GM21390 (cell line): Measurements from ENCODE around the gene GEMIN7.
A peak's percentile ranks its signal among the peaks of the same experiment; 100 is the strongest.

Experiments
- ATAC-seq: cut with Tn5 transposase; IDR thresholded peaks from one replicate; pipeline ENCODE4 v1.9.1; 2021; ENCODE audit not compliant: unreplicated experiment

Gene GEMIN7

DNA sequence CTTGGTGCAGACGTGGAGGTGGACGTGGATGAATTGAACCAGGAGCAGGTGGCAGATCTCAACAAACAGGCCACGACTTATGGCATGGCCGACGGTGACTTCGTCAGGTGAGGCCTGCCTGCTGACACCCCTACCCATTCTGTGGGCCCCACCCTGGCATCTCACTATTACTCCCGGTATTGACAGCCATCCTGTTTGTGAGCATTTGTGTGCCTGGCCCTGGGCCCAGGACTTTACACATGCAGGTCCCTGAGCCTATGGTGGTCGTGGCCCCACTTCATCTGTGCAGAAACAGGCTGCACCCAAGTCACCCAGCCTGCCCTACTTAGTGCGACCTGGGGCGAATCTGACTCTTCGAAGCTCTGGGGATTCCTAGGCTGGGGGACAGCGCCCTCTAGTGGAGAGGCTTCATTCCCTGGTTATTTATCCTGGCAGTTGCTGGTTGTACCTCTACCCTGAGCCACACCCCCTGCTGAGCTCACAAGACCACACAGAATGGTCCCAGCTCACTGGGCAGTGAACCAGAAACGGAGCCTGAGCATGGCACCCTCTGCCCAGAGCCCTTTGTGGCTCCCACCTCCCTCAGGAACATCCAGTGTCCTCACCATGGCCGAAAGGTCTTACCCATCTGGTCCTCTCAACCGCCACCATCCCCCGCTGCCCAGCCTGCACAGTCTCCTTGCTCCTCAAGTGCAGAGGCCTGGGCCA is 19.6 kb upstream of the GEMIN7 start:
- no peak for ATAC-seq

DNA sequence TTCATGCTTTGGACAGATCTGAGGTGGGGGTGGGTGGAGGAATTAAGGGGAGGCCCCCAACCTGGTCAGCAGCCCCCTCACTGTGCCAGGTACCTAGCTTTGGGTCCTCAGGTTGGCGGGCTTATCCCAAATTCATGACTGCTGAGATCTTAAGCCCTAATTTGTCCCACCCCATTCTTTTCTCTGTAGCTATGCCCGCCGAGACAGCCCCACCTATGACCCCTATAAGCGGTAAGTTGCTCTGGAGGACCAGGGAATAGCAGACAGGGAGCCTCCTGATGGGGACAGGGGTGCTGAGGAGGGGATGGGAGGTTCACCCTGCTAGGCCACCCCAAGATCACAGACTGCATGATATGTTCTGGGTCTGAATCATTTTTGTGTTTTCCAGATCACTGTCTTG is 17.1 kb upstream of the GEMIN7 start:
- no peak for ATAC-seq

DNA sequence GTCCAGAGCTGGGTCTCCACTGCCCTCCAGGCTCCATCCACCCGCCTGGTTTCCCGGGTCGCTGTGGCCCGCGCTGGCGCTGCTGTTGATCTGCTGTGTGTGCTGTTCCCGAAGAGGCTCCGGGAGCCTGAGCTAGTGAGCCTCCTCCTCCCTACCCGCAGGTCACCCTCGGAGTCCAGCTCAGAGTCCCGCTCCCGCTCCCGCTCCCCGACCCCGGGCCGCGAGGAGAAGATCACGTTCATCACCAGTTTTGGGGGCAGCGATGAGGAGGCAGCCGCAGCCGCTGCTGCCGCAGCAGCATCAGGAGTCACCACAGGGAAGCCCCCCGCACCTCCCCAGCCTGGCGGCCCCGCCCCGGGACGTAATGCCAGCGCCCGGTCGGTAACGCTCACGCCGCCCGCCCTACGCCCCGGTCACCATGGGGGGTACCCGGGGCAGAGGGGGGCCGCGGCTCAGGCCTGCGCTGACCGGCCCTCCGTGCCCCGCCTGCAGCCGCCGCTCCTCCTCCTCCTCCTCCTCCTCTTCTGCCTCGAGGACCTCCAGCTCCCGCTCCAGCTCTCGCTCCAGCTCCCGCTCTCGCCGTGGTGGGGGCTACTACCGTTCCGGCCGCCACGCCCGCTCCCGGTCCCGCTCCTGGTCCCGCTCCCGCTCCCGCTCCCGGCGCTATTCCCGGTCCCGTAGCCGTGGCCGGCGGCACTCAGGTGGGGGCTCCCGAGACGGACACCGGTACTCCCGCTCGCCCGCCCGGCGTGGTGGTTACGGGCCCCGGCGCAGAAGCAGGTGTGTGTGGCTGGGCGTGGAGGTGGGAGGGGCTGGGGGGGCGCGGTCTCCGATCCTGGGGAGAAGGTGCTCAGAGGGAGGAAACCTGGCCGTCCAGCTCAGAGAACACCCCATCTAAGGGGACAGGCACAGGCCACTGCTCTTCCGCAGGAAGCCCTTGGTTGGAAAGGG is 14.9 kb upstream of the GEMIN7 start:
- no peak for ATAC-seq

DNA sequence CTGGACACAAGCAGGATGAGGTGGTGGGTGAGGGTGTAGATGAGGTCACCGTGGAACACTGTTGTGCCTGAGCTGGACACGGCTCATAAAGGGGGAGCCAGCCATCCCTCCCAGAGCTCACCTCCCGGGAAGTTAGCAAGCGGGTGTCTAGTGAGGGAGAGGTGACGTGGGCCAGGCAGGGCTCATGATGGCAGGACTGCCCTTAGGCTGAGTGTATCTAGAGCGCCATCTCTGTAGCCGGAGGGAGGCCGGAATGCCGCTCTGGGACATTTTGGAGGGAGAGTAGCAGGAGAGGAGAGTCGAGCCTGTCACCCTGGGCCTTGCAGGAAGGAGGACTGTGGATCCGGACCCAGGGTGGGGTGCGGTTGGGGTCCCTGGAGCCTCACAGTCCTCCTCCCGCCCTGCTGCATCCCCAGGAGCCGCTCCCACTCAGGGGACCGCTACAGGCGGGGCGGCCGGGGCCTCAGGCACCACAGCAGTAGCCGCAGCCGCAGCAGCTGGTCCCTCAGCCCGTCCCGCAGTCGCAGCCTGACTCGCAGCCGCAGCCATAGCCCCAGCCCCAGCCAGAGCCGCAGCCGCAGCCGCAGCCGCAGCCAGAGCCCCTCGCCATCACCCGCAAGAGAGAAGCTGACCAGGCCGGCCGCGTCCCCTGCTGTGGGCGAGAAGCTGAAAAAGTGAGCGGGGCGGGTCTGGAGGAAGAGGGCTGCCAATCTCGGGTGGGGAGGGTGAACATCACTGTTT is 12.0 kb upstream of the GEMIN7 start:
- ATAC-seq, result no peak

DNA sequence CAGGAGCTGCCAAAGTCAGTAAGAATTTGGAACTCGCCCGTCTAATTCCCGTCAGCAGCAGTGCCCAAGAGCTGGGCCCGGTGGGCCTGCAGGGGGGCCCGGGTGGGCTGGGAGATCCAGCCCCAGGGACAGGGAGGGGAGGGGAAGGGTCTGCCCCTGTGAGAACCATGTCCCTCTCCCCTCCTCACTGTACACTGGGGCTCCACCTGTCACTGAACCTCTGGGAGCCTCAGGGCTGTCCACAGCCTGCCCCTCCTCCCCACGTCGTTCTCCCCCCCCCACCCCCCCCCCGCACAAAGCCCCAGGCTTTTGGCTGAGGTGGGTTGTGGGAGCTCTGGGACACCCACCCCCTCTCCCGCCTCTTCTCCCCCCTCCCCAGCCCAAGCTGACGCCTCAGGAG is 11.0 kb upstream of the GEMIN7 start:
- no peak for ATAC-seq

DNA sequence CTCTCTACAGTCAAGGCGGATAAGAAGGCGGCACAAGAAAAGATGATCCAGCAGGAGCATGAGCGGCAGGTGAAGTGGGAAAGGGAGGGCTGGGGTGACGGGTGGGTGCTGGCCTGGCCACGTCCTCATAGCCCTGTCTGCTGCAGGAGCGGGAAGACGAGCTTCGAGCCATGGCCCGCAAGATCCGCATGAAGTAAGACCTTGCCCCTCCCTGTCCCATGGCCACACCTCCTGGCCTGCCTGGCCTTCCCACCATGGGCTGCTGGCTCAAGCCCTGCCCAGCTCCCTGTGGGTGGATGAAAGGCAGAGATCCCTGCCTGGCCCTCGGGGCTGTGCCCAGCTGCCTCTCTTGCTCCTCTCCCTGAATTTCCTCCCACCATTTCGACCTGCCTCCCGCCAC is 10.0 kb upstream of the GEMIN7 start:
- ATAC-seq, result no peak

DNA sequence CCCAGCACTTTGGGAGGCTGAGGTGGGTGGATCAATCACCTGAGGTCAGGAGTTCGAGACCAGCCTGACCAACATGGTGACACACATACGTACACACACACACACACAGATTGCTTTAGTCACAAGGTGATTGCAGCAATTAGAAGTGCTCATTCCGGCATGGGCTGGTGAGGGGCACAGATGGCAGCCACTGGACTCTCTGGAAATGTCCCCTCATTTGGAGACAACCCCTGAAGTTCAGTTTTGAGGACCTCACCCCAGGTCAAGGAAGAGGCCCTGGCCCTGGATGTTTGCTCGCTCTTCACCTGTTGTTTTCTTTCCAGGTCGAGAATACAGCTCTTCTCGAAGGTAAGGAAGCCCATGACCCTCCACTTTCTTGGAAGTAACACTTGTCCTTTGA is 8.8 kb upstream of the GEMIN7 start:
- ATAC-seq, result no peak

DNA sequence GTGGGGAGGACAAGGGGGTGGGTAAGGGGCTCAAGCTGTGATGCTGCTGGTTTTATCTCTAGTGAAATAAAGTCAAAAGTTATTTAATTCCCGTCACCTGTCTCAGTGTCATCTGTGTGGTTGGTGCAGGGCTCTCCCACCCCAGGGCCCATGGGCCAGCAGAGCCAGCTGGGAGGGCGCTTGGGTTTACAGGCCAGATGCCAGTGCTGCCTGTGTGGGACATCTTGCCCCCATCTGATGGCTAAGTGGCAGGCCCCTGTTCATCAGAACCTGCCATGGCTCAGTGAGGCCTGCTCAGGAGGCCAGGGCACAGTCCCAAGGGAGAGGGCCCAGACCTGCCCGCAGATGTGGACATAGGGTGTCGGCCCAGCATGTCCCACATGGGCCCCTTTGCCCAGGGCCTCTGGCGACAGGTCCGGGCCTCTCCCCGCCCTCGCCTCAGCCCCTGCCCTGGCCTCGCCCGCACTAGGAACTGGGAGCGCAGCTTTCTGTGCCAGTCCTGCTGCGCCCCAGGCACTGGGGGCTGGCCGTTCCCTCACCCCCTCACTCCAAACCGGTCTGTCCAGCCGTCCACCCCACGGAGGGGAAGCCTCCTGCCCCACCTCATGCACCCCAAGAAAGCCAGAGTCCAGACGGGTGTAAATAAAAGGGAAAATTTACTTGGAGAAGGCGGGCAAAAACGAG is 8.1 kb upstream of the GEMIN7 start:
- no peak for ATAC-seq

DNA sequence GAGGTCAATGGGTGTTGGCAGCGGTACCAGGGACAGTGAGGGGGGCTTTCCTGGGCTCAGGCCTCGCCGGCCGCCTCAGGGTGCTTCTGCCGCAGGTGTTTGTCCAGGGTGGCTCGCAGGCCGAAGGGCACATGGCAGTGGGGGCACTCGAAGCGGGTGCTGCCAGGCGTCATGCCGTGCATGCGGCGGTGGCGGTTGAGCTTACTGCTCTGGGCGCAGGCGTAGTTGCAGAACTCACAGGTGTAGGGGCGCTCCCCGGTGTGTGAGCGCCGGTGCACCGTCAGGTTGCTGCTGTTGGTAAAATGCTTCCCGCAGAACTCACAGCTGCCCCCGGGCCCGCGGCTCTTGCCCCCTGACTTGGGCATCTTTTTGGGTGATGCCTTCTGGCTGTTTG is 7.5 kb upstream of the GEMIN7 start:
- no peak for ATAC-seq

DNA sequence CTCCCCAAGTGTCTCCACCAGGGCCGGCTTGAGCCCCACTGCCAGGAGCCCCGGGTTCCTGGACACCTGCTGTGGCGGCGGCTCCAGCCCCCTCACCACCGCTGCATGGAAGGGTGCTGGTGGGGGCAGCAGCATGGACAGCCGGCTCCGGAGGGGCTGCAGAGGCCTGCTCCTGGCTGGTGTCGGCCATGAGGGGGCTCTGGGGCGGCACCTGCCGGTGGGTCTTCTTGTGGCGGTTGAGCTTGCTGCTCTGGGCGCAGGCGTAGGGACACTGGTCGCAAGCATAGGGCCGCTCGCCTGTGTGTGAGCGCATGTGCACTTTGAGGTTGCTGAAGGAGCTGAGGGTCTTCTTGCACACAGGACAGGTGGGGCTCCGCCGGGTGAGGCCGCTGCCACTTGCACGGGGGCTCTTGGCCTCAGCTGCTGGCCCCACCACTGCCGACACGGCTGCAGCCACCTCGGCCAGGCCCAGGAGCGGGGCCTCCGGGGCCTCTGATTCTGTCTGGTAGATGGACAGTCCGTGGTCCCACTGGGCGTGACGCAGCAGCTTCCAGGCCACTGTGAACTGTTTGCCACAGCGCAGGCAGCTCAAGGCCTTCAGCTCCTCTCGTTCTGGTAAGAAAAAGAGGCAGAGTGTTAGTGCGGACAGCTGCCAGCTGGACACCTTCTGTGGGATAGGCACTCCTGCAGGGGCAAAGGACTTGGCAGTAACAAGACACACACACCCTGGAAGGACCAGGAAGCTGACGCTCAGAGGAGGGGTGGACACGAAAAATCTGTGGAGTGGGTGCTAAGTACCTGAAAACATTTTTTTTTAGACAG is 6.9 kb upstream of the GEMIN7 start:
- no peak for ATAC-seq

DNA sequence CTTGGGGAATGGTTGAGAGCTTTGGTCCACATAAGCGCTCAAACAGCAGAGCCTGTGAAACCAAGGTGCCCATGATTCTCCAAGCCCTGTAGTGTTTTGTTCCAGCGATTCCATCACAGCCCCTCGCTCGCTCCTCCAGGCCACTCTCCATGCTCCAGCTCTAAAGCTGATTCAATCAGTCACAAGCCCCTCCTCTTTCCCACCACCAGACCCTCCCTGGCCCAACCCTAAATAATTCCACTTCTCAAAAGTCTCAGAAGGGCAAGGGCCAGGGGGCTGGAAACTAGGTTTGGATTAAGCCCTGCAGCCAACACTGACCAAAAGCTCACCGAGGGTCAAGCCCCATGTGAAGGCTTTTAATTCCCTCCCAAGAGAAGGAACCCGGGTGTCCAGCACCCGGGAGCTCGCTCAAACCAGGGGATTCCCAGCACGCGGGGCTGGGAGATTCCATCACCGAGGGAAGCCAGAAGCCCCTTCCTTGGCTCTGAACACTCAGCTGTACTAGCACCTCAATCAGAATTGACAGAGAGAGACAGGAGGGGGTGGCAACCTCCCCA is 4.2 kb upstream of the GEMIN7 start:
- ATAC-seq, result no peak

DNA sequence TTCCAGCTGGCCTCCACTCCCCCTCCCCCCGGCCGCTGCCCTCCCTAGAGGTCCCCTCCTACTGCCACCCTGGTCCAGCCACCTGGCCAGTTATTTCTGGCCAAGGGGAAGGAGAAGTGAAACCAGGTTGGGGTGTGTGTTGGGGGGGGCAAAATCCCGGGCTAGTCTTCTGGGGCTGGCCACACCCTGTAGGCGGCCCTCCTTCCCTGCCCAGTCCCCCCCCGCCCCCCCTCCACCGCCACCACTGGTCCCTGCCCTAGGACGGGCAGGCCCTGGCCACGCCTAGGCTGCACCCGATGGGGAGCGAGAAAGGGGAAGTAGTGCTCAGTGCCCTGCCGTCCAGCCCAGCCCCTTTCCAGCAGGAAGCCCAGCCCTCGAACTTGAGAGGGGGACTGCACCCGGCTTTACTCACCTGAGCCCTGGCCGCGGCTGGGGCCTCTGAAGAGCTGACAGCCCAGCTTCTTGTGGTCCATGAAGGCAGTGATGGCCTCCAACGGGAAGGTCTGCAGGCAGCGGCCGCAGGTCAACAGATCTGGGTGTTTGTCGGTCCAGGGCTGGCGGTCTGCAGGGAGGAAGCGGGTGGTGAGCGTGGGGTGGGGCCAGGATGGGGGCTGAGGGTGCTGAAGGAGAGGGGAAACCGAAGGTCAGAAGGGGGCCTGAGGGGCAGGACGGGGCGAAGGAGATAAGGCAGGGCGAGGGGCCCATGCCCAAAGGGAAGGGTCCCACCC is 3.6 kb upstream of the GEMIN7 start:
- peak; percentile 59 for ATAC-seq

DNA sequence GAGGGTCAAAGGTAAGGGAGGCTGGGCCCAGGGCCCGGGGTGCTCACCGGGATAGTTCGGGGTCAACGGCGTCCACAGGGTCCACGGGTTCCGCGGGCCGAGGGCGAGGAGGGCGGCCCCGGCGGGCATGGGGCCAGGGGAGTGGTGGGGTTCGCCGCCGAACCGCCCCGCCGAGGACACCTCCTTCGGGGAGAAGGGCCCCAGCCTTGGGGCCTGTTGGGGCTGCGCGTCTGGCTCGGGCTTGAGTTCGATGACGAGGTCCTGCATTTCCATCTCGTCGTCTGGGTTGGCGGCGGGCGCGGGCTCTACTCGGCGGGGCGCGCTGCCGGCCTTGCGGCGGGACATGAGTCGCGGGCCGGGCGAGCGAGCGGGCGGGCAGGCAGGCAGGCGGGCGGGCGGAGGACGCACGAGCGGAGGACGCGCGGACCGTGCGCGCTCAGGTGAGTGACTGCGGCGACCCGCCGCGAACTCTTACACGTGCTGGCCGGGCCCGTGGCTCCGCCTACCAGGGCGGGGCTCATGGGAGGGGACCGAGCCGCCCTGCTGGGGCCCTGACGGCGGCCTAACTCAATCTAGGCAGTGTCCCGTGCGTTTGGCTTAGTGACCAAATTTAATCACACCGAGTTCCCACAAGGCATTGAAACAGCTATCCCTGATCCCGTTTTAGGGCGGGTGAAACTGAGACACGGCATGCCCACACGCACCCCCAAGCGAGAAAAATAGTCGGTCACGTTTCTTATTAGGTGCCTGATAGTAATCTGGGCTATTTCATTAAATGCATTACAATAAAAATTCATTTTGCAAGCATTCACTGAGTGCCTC is 2.8 kb upstream of the GEMIN7 start, which contains the start of gene ZNF296:
ZNF296 (minus strand) TSS at position 450 of the 822 bp plus-strand sequence; CDS start at position 345, 105 bp downstream.
- peak; percentile 41 for ATAC-seq

DNA sequence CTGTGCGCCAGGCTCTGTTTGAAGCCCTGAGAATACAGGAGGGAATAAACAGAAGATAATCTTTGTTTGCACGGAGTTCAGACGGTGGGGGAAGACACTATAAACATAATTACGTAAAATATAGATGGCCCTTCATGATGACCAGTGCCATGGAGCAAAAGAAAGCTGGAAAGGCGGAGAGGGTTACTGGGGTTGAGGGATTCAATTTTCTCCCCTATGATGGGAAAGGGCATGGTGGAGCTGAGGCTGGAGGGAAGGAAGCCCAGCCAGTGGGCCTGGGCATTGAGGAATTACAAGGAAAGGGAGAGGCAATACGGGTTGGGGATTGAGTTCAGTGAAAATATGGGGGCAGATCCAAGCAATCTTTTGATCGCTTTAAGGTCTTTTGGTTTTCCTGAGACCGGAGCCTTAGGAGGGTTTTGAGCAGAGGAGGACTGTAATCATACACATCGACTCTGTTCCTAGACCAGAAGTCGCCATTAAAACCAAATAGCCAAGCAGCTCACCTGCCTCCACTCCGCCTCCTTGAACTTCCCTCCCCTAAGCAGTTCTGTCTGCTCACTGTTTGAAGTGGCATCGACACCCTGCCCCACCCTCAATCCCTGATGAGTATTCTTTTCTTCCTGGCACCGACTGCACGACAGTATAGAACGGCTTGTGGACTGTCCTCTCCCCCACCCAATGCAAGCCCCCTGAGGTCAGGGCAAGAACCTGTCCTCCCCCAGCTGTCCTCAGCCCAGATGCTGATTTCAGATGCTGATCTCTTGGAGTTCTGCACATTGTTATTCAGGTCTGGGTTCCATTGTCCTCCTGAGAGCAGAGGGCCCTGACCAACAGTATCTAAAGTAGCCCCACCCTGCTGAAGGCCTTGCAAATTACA is 2.0 kb upstream of the GEMIN7 start:
- no peak for ATAC-seq

DNA sequence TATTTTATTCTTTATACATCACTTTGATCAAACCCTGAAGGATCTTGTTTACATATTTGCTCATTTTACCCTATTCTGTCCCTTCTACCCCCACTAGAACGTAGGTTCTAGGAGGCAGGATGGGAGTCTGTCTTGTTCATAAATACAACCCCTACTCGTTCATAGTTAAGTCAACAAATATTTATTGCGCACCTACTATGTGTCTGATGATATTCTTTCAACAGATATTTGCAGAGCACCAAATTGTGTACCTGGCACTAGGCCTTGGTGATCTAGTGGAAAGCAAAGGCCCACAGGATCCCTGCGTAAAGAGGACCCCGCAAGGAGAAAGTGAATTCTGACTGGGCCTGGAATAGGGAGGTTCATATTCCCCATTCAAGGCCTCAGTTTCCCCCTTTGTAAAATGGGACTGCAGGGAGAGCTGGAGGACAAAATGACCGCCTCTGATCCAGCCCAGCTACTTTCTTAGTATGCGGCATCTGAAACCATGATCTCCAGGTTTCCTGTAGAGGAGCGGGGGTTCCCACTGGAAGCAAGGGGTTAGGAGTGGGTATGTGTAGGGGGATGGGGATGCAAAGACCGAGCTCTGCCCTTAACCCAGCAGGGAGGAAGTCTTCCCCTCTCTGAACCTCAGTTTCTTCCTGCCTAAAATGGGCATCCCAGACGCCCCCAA is 534 bp upstream of the GEMIN7 start:
- no peak for ATAC-seq

DNA sequence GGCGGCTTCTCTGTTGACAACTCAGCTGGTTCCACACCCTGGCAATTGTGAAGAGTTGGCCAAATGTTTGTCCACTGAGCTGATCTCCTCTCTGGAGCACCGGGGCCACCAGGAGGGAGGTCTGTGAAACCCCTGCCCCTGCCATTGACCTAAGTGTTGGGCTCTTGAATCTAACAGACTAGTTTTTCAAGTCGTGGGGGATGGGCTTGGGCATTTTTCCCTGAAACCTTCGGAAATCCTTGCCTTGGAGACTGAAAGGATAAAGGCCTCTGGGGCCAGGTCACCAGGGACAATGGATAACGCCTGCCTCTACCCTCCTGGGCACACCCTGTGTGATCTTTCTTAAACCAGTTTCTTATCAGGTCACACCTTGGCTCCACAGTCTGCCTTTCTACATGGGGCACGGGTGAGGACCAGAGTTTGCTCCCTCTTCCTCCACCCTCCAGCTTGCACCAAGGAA is 881 bp downstream of the GEMIN7 start:
- no peak for ATAC-seq

DNA sequence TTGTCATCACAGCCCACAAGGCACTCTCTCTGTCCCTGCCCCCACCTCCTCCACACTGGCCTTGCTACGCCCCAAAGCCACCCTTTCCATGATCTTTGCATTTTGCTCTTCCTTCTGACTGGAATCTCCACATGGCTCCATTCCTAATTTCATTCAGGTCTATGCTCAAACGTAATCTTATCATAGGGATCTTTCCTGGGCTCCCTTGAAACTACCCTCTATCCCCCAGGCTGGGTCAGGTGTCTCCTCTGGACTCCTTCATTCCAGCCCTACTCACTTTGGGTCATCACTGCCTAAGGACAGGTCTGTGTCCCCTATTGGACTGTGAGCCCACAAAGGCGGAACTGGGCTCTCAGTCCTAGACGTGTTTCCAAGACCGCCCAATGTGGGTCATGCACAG is 3.1 kb downstream of the GEMIN7 start:
- ATAC-seq, result no peak
